Esophagus squamous epithelium (tissue), 4 donors: ENCODE data around the gene XRCC2.

ENCODE experiments used
- CTCF ChIP-seq, 6 experiments: fragments of 450-650 bp in 4 of 6; fragments of 200-600 bp in 2 of 6; sonication (generic) in 2 of 6; IDR thresholded peaks; one replicate each; pipeline ENCODE4 v1.5.1; 2016 to 2019; ENCODE audit warnings: antibody characterized with exemption in 6 of 6, mild to moderate bottlenecking in 4 of 6, moderate library complexity in 4 of 6
- POLR2A ChIP-seq, 4 donors: fragments of 450-650 bp; IDR thresholded peaks; one replicate each; pipeline ENCODE4 v1.6.1; 2017; ENCODE audit warnings: antibody characterized with exemption in 4 of 4, mild to moderate bottlenecking in 4 of 4, moderate library complexity in 3 of 4

GRCh38 chr7:152666078-152666477 is 9.9 kb downstream of the XRCC2 start:
- no peak for TF ChIP-seq POLR2A (IDR thresholded peaks at IDR 0.05)
- TF ChIP-seq CTCF (IDR thresholded peaks at IDR 0.05) = no peak
